Endothelial cell of umbilical vein (primary cell): ENCODE measurements around the gene CACNA2D2.

Experiments used
- CTCF ChIP-seq, 2 donors: IDR thresholded peaks; 1 replicate in 1 of 2; 2 replicates in 1 of 2; pipeline ENCODE4 v1.5.1; 2011; ENCODE audit warnings: low read length in 2 of 2, mild to moderate bottlenecking in 2 of 2, moderate library complexity in 2 of 2, control low read depth in 1 of 2, inconsistent platforms in 1 of 2, low read depth in 1 of 2; ENCODE audit not compliant: insufficient read depth in 1 of 2; ENCODE audit errors: extremely low read depth in 1 of 2
- EZH2 ChIP-seq: IDR thresholded peaks from 2 replicates; pipeline ENCODE4 v1.6.1; 2012; ENCODE audit warnings: borderline replicate concordance, low read depth, mild to moderate bottlenecking, moderate library complexity, low read length, inconsistent platforms; ENCODE audit not compliant: severe bottlenecking
- GATA2 ChIP-seq: IDR thresholded peaks from 2 replicates; pipeline ENCODE4 v1.7.0; 2011; ENCODE audit warnings: low read depth, mild to moderate bottlenecking, moderate library complexity, mixed read lengths, low read length; ENCODE audit not compliant: insufficient read length, insufficient read depth
- MAX ChIP-seq: IDR thresholded peaks from 2 replicates; pipeline ENCODE4 v1.6.1; 2011; ENCODE audit not compliant: insufficient read depth, insufficient read length
- MYC ChIP-seq: IDR thresholded peaks from one replicate; pipeline ENCODE4 v1.6.1; 2011; ENCODE audit warnings: mild to moderate bottlenecking, low read depth, low read length
- POLR2A ChIP-seq: IDR thresholded peaks from 2 replicates; pipeline ENCODE4 v1.6.1; 2012; ENCODE audit warnings: low read depth, mild to moderate bottlenecking, control low read depth, low read length
- POLR2AphosphoS5 ChIP-seq: IDR thresholded peaks from 2 replicates; pipeline ENCODE4 v1.6.1; 2012; ENCODE audit warnings: low read depth, mild to moderate bottlenecking, control low read depth, low read length, moderate library complexity; ENCODE audit not compliant: insufficient read depth

GRCh38 chr3:50552598-50552997, 49.2 kb upstream of the CACNA2D2 start:
- TF ChIP-seq POLR2AphosphoS5 (no peak), MYC (no peak), CTCF (IDR thresholded peaks at IDR 0.05; ENCODE audit: extremely low read depth in 1 of 2, insufficient read depth in 1 of 2, low read depth in 1 of 2, low read length in 2 of 2) (no peak), GATA2 (no peak), POLR2A (no peak), MAX (no peak), EZH2 (no peak)
